ENCODE measurements around the gene LIN7B. TPM values are rescaled to one million over a fixed set of nuclear protein-coding genes. Genes with fewer than 3 reads are reported as not detected.

The LIN7B gene
- total RNA-seq, 2 donors from 2014 or later: 19.8 TPM; not detected in 1

DNA sequence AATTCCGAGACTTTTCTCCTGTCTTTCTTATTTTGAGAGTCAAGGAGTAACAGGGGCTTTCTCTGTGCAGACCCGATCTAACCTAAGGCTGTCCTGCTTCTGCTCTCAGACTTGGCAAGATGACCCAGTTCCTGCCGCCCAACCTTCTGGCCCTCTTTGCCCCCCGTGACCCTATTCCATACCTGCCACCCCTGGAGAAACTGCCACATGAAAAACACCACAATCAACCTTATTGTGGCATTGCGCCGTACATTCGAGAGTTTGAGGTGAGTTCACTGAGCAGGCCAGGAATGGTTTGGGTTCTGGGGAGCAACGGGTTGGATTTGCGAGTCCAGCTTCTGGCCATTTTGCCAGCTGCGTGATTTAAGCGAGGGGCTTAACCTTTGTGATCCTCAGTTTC, 27.9 kb upstream of the LIN7B start:
- H3K4me1 ChIP-seq (ENCODE audit: control insufficient read depth in 1 of 2, low read depth in 2 of 2): peaks cover 18 to 25% of the 10 kb centered on the region in 2 donors
- TF ChIP-seq, protein P1, sequence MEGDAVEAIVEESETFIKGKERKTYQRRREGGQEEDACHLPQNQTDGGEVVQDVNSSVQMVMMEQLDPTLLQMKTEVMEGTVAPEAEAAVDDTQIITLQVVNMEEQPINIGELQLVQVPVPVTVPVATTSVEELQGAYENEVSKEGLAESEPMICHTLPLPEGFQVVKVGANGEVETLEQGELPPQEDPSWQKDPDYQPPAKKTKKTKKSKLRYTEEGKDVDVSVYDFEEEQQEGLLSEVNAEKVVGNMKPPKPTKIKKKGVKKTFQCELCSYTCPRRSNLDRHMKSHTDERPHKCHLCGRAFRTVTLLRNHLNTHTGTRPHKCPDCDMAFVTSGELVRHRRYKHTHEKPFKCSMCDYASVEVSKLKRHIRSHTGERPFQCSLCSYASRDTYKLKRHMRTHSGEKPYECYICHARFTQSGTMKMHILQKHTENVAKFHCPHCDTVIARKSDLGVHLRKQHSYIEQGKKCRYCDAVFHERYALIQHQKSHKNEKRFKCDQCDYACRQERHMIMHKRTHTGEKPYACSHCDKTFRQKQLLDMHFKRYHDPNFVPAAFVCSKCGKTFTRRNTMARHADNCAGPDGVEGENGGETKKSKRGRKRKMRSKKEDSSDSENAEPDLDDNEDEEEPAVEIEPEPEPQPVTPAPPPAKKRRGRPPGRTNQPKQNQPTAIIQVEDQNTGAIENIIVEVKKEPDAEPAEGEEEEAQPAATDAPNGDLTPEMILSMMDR (IDR thresholded peaks at IDR 0.05): no peak
- H3K9me3 ChIP-seq: no peaks in the 10 kb centered on the region
- no peak for DNase-seq (ENCODE audit: low spot score)
- H3K4me3 ChIP-seq: peak overlapping the region; percentile 88
- no peaks in the 10 kb centered on the region for H3K27me3 ChIP-seq (replicated peaks; ENCODE audit: insufficient read depth)
- no peak for ATAC-seq (ENCODE audit: insufficient number of reproducible peaks, low FRiP score, low read depth)
- peaks cover 23% of the 10 kb centered on the region for H3K36me3 ChIP-seq
- no peak overlapping the region for H3K27ac ChIP-seq

DNA sequence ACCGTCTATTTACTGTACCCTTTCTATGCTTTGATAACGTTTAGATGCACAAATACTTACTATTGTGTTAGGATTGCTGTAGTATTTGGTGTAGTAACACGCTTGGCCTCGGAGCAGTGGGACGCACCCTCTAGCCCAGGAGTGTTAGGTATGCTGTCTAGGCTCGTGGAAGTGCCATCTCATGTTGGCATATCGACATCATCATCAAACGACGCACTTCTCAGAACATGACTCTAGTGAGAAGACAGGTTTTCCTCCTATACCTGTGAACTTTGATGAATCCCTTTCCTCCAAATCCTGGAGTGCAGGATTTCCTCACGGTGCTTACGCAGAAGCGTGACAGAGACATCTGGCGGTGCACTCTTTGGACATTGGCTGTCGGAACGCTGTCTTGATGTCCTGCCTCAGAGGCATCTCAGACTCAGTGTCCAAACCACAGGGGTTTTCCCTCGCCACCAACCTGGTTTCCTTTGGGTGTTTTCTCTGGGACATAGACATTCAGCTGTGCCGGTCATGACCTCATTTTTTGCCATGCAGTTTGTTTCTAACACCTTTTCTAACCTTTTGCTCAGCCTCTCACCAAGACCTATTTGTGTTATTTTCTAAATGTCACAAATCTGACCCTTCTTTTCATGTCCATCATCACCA, 22.7 kb upstream of the LIN7B start:
- Histone ChIP-seq H3K9me3 (no peaks in the 10 kb centered on the region), H3K36me3 (peaks cover 54% of the 10 kb centered on the region), H3K4me3 (no peak overlapping the region), H3K4me1 (ENCODE audit: control insufficient read depth in 1 of 2, low read depth in 2 of 2) (peaks cover 13% of the 10 kb centered on the region in 2 donors), H3K27ac (no peak overlapping the region), H3K27me3 (replicated peaks; ENCODE audit: insufficient read depth) (no peaks in the 10 kb centered on the region)
- TF ChIP-seq, protein P1 (IDR thresholded peaks at IDR 0.05): no peak
- DNase-seq (ENCODE audit: low spot score) (no peak), ATAC-seq (ENCODE audit: insufficient number of reproducible peaks, low FRiP score, low read depth) (no peak)

DNA sequence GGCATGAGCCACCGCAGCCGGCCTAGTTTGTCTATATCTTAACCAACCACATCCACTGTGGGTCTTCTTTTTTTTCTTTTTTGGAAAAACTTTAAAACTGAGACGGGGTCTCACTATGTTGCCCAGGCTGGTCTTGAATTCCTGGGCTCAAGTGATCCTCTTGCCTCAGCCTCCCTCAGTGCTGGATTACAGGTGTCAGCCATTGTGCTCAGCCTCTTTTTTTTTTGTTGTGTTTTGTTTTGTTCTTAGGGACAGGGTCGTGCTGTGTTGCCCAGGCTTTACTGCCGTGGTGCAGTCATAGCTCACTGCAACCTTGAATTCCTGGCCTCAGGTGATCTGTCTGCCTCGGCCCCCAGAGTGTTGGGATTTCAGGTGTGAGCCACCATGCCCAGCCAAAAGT, 21.5 kb upstream of the LIN7B start:
- Histone ChIP-seq H3K9me3 (no peaks in the 10 kb centered on the region), H3K36me3 (peaks cover 57% of the 10 kb centered on the region), H3K27me3 (replicated peaks; ENCODE audit: insufficient read depth) (no peaks in the 10 kb centered on the region), H3K4me3 (no peak overlapping the region), H3K4me1 (ENCODE audit: control insufficient read depth in 1 of 2, low read depth in 2 of 2) (peaks cover 1 to 2% of the 10 kb centered on the region in 2 donors), H3K27ac (no peak overlapping the region)
- ATAC-seq (ENCODE audit: insufficient number of reproducible peaks, low FRiP score, low read depth) (no peak), DNase-seq (ENCODE audit: low spot score) (no peak)
- TF ChIP-seq, protein P1 (IDR thresholded peaks at IDR 0.05): no peak

DNA sequence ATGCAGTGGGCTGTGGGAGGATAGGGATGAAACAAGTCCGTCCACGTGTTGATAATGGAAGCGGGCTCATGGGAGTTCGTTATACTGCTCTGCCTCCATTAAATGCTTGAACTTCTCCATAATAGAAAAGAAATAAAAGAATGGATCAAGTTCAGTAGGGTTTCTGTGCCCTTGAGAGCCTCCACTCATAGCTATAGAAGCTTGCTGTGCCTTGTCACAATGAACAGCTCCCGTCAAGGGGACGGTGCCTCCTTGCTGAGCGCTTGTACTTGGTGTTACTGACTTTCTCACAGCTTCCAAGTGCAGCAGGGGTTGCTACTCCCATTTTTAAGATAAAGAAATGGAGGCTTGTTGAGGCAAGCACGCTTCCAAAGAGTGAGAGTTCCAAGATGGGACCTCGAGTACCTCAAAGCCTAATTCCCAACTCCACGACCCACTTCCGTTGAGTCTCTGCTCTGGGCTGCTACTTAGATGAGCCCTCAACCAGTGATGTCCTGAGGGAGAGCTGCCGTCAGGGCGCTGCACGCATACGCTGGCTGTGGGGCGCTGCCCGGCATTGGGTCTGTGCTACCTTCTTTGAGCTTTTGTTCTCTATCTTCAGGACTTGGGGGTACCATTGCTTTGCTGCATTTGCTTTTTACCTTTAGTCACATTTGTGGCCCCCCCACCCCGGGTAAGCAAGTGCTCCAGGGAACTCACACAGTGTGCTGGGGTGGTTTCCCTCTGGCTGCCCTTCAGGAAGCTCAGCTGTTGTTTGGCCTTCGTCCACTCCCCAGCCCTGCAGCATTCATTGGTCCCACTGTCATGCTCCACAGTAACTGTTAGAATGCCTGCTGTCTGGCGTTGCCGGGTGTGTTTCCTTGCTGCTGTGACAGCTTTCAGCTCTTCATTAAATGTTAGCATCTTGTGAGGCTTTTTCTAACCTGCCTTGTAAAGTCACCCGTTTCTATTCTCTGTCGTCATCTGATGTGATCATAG, 19.4 kb upstream of the LIN7B start:
- no peak overlapping the region for H3K27ac ChIP-seq
- peaks cover 71% of the 10 kb centered on the region for H3K36me3 ChIP-seq
- no peak for ATAC-seq (ENCODE audit: insufficient number of reproducible peaks, low FRiP score, low read depth)

More for the DNA sequence above, 19.4 kb upstream of the LIN7B start:
- no peaks in the 10 kb centered on the region for H3K9me3 ChIP-seq
- DNase-seq (ENCODE audit: low spot score): no peak
- no peaks in the 10 kb centered on the region for H3K27me3 ChIP-seq (replicated peaks; ENCODE audit: insufficient read depth)
- H3K4me1 ChIP-seq (ENCODE audit: control insufficient read depth in 1 of 2, low read depth in 2 of 2): no peaks in the 10 kb centered on the region
- no peak overlapping the region for H3K4me3 ChIP-seq
- TF ChIP-seq, protein P1 (IDR thresholded peaks at IDR 0.05): no peak

Data from thoracic aorta (tissue), 2 donors.